ENCODE results near the gene PTPRA.

PTPRA gene

GRCh38 chr20:2859330-2860121 lies 13.8 kb upstream of the PTPRA start:
- DNase-seq, result peak; percentile 22 to 27

- no peak for DNase-seq
These were observed 8.7 kb upstream of the PTPRA start for GRCh38 chr20:2864626-2865025.

GRCh38 chr20:2865101-2865500 lies 8.2 kb upstream of the PTPRA start:
- no peak for DNase-seq

GRCh38 chr20:2865630-2866029 lies 7.7 kb upstream of the PTPRA start:
- DNase-seq, result no peak

GRCh38 chr20:2866236-2866635 lies 7.0 kb upstream of the PTPRA start:
- no peak for DNase-seq

GRCh38 chr20:2867081-2867864 lies 6.0 kb upstream of the PTPRA start:
- DNase-seq, result no peak

- no peak for DNase-seq
These were observed 3.9 kb upstream of the PTPRA start for GRCh38 chr20:2869381-2869780.

GRCh38 chr20:2871111-2871465 lies 2.2 kb upstream of the PTPRA start:
- DNase-seq, result no peak

- no peak for DNase-seq
These were observed 1.4 kb upstream of the PTPRA start for GRCh38 chr20:2871661-2872458.

- DNase-seq, result peak; percentile 41 to 47
These were observed 747 bp upstream of the PTPRA start for GRCh38 chr20:2872459-2873009.

GRCh38 chr20:2873747-2874041 lies 413 bp downstream of the PTPRA start:
- no peak for DNase-seq

- DNase-seq, result no peak
These were observed 1.2 kb downstream of the PTPRA start for GRCh38 chr20:2874456-2874855.

- no peak for DNase-seq
These were observed 2.5 kb downstream of the PTPRA start for GRCh38 chr20:2875690-2876203.

GRCh38 chr20:2878515-2878914 lies 5.2 kb downstream of the PTPRA start:
- DNase-seq, result no peak

- no peak for DNase-seq
These were observed 5.9 kb downstream of the PTPRA start for GRCh38 chr20:2879146-2879545.

GRCh38 chr20:2880650-2881049 lies 7.4 kb downstream of the PTPRA start:
- no peak for DNase-seq

GRCh38 chr20:2883726-2884637 lies 10.7 kb downstream of the PTPRA start:
- no peak for DNase-seq

- no peak for DNase-seq
These were observed 14.4 kb downstream of the PTPRA start for GRCh38 chr20:2887715-2888114.

- DNase-seq, result peak in 1 of 2 experiments; percentile 2
These were observed 15.1 kb downstream of the PTPRA start for GRCh38 chr20:2888224-2888955.

- no peak for DNase-seq
These were observed 15.9 kb downstream of the PTPRA start for GRCh38 chr20:2889209-2889608.

GRCh38 chr20:2889797-2890196 lies 16.5 kb downstream of the PTPRA start:
- DNase-seq, result no peak
